Fibroblast of lung (primary cell): ENCODE data around the gene CHRNA1. TPM values are rescaled to one million over a fixed set of nuclear protein-coding genes. Genes with fewer than 3 reads are reported as not detected.

Experiments used
- DNase-seq, 2 donors: peaks; one replicate each; pipeline versions ENCODE4 v3.0.0 to v3.0.0-alpha.2; 2010; ENCODE audit warnings: low read depth in 2 of 2
- H2AFZ ChIP-seq: 2 replicates; pipeline ENCODE4 v1.5.1; 2012; ENCODE audit warnings: low read length, control low read depth, inconsistent platforms
- H3K27ac ChIP-seq: 2 replicates; pipeline ENCODE4 v1.5.1; 2011; ENCODE audit warnings: low read length, control low read depth; ENCODE audit not compliant: insufficient read depth
- H3K27me3 ChIP-seq: 2 replicates; pipeline ENCODE4 v1.5.1; 2011; ENCODE audit warnings: mild to moderate bottlenecking, low read length; ENCODE audit not compliant: control insufficient read depth, insufficient read depth
- H3K36me3 ChIP-seq: 2 replicates; pipeline ENCODE4 v1.5.1; 2011; ENCODE audit warnings: low read length; ENCODE audit not compliant: control insufficient read depth, insufficient read depth
- H3K4me1 ChIP-seq: 2 replicates; pipeline ENCODE4 v1.5.1; 2011; ENCODE audit warnings: low read length; ENCODE audit not compliant: control insufficient read depth, insufficient read depth; ENCODE audit errors: extremely low read depth
- H3K4me2 ChIP-seq: 2 replicates; pipeline ENCODE4 v1.5.1; 2011; ENCODE audit warnings: low read length, control low read depth; ENCODE audit not compliant: insufficient read depth; ENCODE audit errors: extremely low read depth
- H3K4me3 ChIP-seq, 4 experiments: fragments of 200-600 bp in 1 of 4; sonication (generic) in 1 of 4; replicated peaks in 1 of 4; 2 replicates each; pipeline ENCODE4 v1.5.1; 2011 to 2016; ENCODE audit warnings: low read length in 4 of 4, low read depth in 3 of 4, mild to moderate bottlenecking in 3 of 4, control low read depth in 2 of 4, inconsistent platforms in 1 of 4, mixed read lengths in 1 of 4; ENCODE audit not compliant: insufficient read depth in 1 of 4; ENCODE audit errors: control extremely low read depth in 1 of 4
- H3K79me2 ChIP-seq: 2 replicates; pipeline ENCODE4 v1.5.1; 2012; ENCODE audit warnings: mild to moderate bottlenecking, low read length, inconsistent platforms; ENCODE audit not compliant: control insufficient read depth, insufficient read depth
- H3K9ac ChIP-seq: 2 replicates; pipeline ENCODE4 v1.5.1; 2011; ENCODE audit warnings: mild to moderate bottlenecking, low read length, control low read depth; ENCODE audit not compliant: insufficient read depth
- H3K9me3 ChIP-seq: 2 replicates; pipeline ENCODE4 v1.5.1; 2012; ENCODE audit warnings: low read depth, low read length; ENCODE audit not compliant: control insufficient read depth, insufficient read depth
- H4K20me1 ChIP-seq: 2 replicates; pipeline ENCODE4 v1.5.1; 2011; ENCODE audit warnings: low read length; ENCODE audit not compliant: control insufficient read depth, insufficient read depth; ENCODE audit errors: extremely low read depth
- EZH2 ChIP-seq: IDR thresholded peaks from 2 replicates; pipeline ENCODE4 v1.5.1; 2012; ENCODE audit warnings: low read length, control low read depth, mild to moderate bottlenecking; ENCODE audit errors: missing control alignments
- polyA plus RNA-seq, 2 donors: library from polyadenylated mRNA; depleted of rRNA in 1 of 2; stranded (reverse) in 1 of 2; unstranded in 1 of 2; fragments of >200 nt; gene quantifications; 2 replicates each; pipeline ENCODE4 v1.2.1, GENCODE V29; 2011 to 2012; ENCODE audit warnings: missing spikeins in 1 of 2
- total RNA-seq: library from RNA; depleted of rRNA; stranded (reverse); fragments of >200 nt; gene quantifications from 2 replicates; pipeline ENCODE4 v1.2.1, GENCODE V29; 2014
- TF ChIP-seq, protein P1 (sequence below), 2 donors: IDR thresholded peaks in 1 of 2; conservative IDR thresholded peaks in 1 of 2; 1 replicate in 1 of 2; 2 replicates in 1 of 2; pipeline ENCODE4 v1.5.1; 2011 to 2012; ENCODE audit warnings: low read length in 2 of 2, control low read depth in 1 of 2, inconsistent platforms in 1 of 2, low read depth in 1 of 2, mild to moderate bottlenecking in 1 of 2

The CHRNA1 gene
- total and polyA plus RNA-seq, 2 donors (not counting 1 experiment from before 2014, with no cell fraction given) = 0.33 to 1.1 TPM

DNA sequence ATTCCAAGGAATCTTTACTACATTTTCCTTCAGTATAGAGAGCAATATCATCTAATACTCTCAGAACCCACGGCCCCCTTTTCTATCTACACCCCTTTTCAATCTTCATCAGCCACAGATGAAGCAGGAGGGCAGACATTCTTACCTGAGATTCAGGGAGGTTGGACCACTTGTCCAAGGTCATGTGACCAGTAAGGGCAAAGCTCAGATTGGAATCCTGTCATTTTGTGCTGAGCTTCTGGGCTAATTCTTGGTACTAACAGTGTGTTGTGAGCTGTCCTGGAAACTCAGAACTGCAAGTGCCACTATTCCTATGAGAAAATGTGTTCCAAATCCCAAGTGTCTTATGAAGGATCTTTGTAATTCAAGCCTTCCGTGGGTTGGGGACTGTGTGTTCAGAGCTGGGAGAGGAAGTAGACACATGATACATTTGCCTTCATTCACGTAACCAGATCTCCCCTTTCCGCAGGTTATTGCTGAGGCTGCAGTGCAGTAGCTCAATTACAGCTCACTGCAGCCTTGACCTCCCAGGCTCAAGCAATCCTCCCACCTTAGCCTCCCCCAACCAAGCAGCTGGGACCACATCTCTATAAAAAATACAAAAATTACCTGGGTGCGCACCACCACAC is 3.3 kb downstream of the CHRNA1 start:
- TF ChIP-seq, protein P1, sequence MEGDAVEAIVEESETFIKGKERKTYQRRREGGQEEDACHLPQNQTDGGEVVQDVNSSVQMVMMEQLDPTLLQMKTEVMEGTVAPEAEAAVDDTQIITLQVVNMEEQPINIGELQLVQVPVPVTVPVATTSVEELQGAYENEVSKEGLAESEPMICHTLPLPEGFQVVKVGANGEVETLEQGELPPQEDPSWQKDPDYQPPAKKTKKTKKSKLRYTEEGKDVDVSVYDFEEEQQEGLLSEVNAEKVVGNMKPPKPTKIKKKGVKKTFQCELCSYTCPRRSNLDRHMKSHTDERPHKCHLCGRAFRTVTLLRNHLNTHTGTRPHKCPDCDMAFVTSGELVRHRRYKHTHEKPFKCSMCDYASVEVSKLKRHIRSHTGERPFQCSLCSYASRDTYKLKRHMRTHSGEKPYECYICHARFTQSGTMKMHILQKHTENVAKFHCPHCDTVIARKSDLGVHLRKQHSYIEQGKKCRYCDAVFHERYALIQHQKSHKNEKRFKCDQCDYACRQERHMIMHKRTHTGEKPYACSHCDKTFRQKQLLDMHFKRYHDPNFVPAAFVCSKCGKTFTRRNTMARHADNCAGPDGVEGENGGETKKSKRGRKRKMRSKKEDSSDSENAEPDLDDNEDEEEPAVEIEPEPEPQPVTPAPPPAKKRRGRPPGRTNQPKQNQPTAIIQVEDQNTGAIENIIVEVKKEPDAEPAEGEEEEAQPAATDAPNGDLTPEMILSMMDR (conservative IDR thresholded peaks at IDR 0.05 in 1 of 2, IDR thresholded peaks at IDR 0.05 in 1 of 2; ENCODE audit: low read depth in 1 of 2, low read length in 2 of 2) = no peak
- TF ChIP-seq EZH2 = no peak
- DNase-seq = no peak
- peaks cover 35% of the 10 kb centered on the region for H3K4me1 ChIP-seq
- no peak overlapping the region for H3K27ac ChIP-seq
- H3K4me2 ChIP-seq = no peak overlapping the region
- no peak overlapping the region for H3K4me3 ChIP-seq
- no peak overlapping the region for H2AFZ ChIP-seq
- H3K27me3 ChIP-seq = no peaks in the 10 kb centered on the region
- H4K20me1 ChIP-seq = no peaks in the 10 kb centered on the region
- no peaks in the 10 kb centered on the region for H3K36me3 ChIP-seq
- H3K9ac ChIP-seq = no peak overlapping the region
- H3K79me2 ChIP-seq = no peaks in the 10 kb centered on the region
- H3K9me3 ChIP-seq = no peaks in the 10 kb centered on the region

DNA sequence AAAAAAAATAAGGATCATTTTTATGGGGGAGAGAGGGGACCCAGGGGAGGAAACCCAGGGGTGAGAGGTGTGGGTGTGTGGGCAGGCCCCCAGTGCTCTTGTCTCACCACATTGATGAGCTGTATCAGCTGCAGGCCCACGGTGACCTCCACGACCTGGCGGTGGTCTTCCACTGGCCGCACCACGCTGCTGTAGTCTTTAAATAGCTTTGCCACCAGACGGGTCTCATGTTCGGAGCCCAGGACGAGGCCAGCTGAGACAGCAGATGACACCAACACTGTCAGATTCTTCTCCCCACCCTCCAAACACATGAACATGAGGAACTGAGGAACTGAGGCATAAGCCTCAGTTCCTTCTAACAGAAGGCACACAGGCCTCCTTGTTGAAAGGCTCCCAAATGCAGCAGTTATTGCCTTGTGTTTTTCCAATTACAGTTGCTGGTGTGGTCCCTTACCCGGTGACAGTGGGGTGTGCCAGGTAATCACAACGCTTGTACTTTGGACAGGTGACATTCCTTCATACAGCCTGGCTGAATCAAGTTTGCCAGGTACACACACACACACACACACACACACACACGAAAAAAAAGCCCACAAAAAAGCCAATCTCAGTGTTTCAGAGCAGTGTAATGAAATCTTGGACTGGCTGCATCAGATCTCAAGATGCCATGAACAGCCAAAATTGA is 4.7 kb downstream of the CHRNA1 start:
- no peak for DNase-seq
- Histone ChIP-seq H3K4me2 (no peak overlapping the region), H3K9me3 (no peaks in the 10 kb centered on the region), H3K4me3 (no peak overlapping the region), H3K4me1 (peaks cover 24% of the 10 kb centered on the region), H3K9ac (no peak overlapping the region), H3K36me3 (no peaks in the 10 kb centered on the region), H3K79me2 (no peaks in the 10 kb centered on the region), H4K20me1 (no peaks in the 10 kb centered on the region), H3K27me3 (no peaks in the 10 kb centered on the region), H2AFZ (no peak overlapping the region), H3K27ac (no peak overlapping the region)
- no peak for TF ChIP-seq EZH2
- TF ChIP-seq, protein P1 (conservative IDR thresholded peaks at IDR 0.05 in 1 of 2, IDR thresholded peaks at IDR 0.05 in 1 of 2; ENCODE audit: low read depth in 1 of 2, low read length in 2 of 2) = no peak

DNA sequence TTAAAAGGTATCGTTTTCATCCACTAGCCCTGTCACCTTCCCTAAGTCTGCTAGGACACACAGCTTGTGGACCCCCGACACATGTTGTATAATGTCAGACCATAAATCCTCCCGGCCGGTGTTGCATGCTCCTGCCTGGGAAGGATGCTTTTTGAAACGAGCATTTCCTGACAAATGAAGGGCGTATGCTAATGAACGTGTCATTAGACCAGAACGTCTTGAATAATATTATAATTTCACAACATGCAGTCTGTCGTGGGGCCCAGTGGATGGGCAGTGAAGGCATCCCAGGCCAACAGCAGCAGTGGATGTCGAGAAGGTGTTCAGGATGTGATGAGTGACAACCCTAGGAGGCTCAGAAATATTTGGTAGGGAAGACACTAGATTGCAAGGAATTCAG is 7.5 kb downstream of the CHRNA1 start:
- TF ChIP-seq EZH2 = no peak
- TF ChIP-seq, protein P1 (conservative IDR thresholded peaks at IDR 0.05 in 1 of 2, IDR thresholded peaks at IDR 0.05 in 1 of 2; ENCODE audit: low read depth in 1 of 2, low read length in 2 of 2) = no peak
- Histone ChIP-seq H3K4me2 (no peak overlapping the region), H4K20me1 (no peaks in the 10 kb centered on the region), H3K27ac (no peak overlapping the region), H3K36me3 (no peaks in the 10 kb centered on the region), H3K4me3 (no peak overlapping the region), H3K27me3 (no peaks in the 10 kb centered on the region), H2AFZ (no peak overlapping the region), H3K4me1 (peaks cover 3% of the 10 kb centered on the region), H3K79me2 (no peaks in the 10 kb centered on the region), H3K9me3 (no peaks in the 10 kb centered on the region), H3K9ac (no peak overlapping the region)
- no peak for DNase-seq
